WTC11 (cell line): ENCODE measurements around the gene TFB2M. TPM values are rescaled to one million over a fixed set of nuclear protein-coding genes. Genes with fewer than 3 reads are reported as not detected.

Experiments used
- ATAC-seq: fragments of 200-7000 bp; cut with Tn5 transposase; 2 replicates; pipeline ENCODE4 v1.10.0; 2021; ENCODE audit warnings: mild to moderate bottlenecking, moderate library complexity
- CTCF ChIA-PET: fragments of 300-600 bp; sonication (Branson Sonifier 250); formaldehyde crosslinking; loops from one replicate; lab custom pipeline; 2021; ENCODE audit warnings: antibody characterized with exemption; lab: Charles Lee
- POLR2A ChIA-PET: fragments of 350-600 bp; sonication (Branson Sonifier 250); formaldehyde crosslinking; loops from one replicate; lab custom pipeline; 2021; ENCODE audit warnings: antibody characterized with exemption; lab: Charles Lee
- DNase-seq: peaks from one replicate; pipeline ENCODE4 v3.0.0; 2021; ENCODE audit warnings: low spot score
- H3K27ac Mint-ChIP-seq: 2 replicates; pipeline ENCODE4 v1.8.0; 2021; ENCODE audit warnings: mixed read lengths
- H3K27me3 Mint-ChIP-seq: 2 replicates; pipeline ENCODE4 v1.8.0; 2021; ENCODE audit warnings: low read depth, mild to moderate bottlenecking, moderate library complexity, mixed read lengths
- H3K36me3 Mint-ChIP-seq: 2 replicates; pipeline ENCODE4 v1.8.0; 2021; ENCODE audit warnings: mixed read lengths
- H3K4me1 Mint-ChIP-seq: 2 replicates; pipeline ENCODE4 v1.8.0; 2022; ENCODE audit warnings: mixed read lengths
- H3K4me3 Mint-ChIP-seq: 2 replicates; pipeline ENCODE4 v1.8.0; 2021; ENCODE audit warnings: mild to moderate bottlenecking, moderate library complexity, mixed read lengths
- H3K9me3 Mint-ChIP-seq: 2 replicates; pipeline ENCODE4 v1.8.0; 2021; ENCODE audit warnings: mixed read lengths
- ATF1 ChIP-seq: sonication (generic); formaldehyde crosslinking; IDR thresholded peaks from 2 replicates; pipeline ENCODE4 v1.8.1; 2023; ENCODE audit warnings: mild to moderate bottlenecking, moderate library complexity, missing genetic modification reagents
- CBFB ChIP-seq: sonication (generic); formaldehyde crosslinking; IDR thresholded peaks from 2 replicates; pipeline ENCODE4 v1.8.1; 2022; ENCODE audit warnings: mild to moderate bottlenecking, low read depth, missing genetic modification reagents
- ETV6 ChIP-seq: sonication (generic); formaldehyde crosslinking; IDR thresholded peaks from 2 replicates; pipeline ENCODE4 v1.8.1; 2022; ENCODE audit warnings: mild to moderate bottlenecking, missing genetic modification reagents
- GABPB1 ChIP-seq: sonication (generic); formaldehyde crosslinking; IDR thresholded peaks from 2 replicates; pipeline ENCODE4 v1.8.1; 2023; ENCODE audit warnings: mild to moderate bottlenecking, missing genetic modification reagents
- GRHL2 ChIP-seq: fragments of 250-450 bp; sonication (Bioruptor Pico); IDR thresholded peaks from 2 replicates; pipeline ENCODE4 v1.8.0; 2022; ENCODE audit warnings: mild to moderate bottlenecking, moderate library complexity; ENCODE audit not compliant: insufficient replicate concordance, severe bottlenecking
- GTF2I ChIP-seq: fragments of 250-450 bp; sonication (Bioruptor Pico); conservative IDR thresholded peaks from 2 replicates; pipeline ENCODE4 v1.4.0; 2021; ENCODE audit warnings: mild to moderate bottlenecking
- RELA ChIP-seq: sonication (generic); formaldehyde crosslinking; IDR thresholded peaks from 2 replicates; pipeline ENCODE4 v1.8.1; 2022; ENCODE audit warnings: missing genetic modification reagents, mild to moderate bottlenecking, borderline replicate concordance
- RORB ChIP-seq: fragments of 250-450 bp; sonication (Bioruptor Pico); IDR thresholded peaks from 2 replicates; pipeline ENCODE4 v1.9.0; 2021; ENCODE audit warnings: mild to moderate bottlenecking
- SMAD3 ChIP-seq: sonication (generic); formaldehyde crosslinking; IDR thresholded peaks from 2 replicates; pipeline ENCODE4 v1.8.0; 2022; ENCODE audit warnings: missing genetic modification reagents, mild to moderate bottlenecking, borderline replicate concordance
- STAT6 ChIP-seq: sonication (generic); formaldehyde crosslinking; conservative IDR thresholded peaks from 2 replicates; pipeline ENCODE4 v1.8.1; 2023; ENCODE audit warnings: mild to moderate bottlenecking, low read depth, missing genetic modification reagents, moderate library complexity
- TEAD4 ChIP-seq: sonication (generic); formaldehyde crosslinking; IDR thresholded peaks from 2 replicates; pipeline ENCODE4 v1.8.0; 2022; ENCODE audit warnings: mild to moderate bottlenecking, missing genetic modification reagents
- ZNF232 ChIP-seq: sonication (generic); formaldehyde crosslinking; IDR thresholded peaks from 2 replicates; pipeline ENCODE4 v1.8.0; 2022; ENCODE audit warnings: mild to moderate bottlenecking, missing genetic modification reagents
- ZNF396 ChIP-seq: fragments of 250-450 bp; sonication (Bioruptor Pico); IDR thresholded peaks from 2 replicates; pipeline ENCODE4 v1.8.0; 2021; ENCODE audit warnings: mild to moderate bottlenecking, moderate library complexity, borderline replicate concordance
- ZNF671 ChIP-seq: fragments of 250-450 bp; sonication (Bioruptor Pico); IDR thresholded peaks from 2 replicates; pipeline ENCODE4 v1.8.0; 2021; ENCODE audit warnings: mild to moderate bottlenecking
- total RNA-seq: library from RNA; stranded (reverse); gene quantifications from 3 replicates; pipeline ENCODE4 v1.2.3, GENCODE V29; 2021
- TF ChIP-seq, protein P1 (sequence below): sonication (generic); formaldehyde crosslinking; IDR thresholded peaks from 2 replicates; pipeline ENCODE4 v1.8.0; 2023; ENCODE audit warnings: missing genetic modification reagents, mild to moderate bottlenecking, borderline replicate concordance
- TF ChIP-seq, protein P2 (sequence below): fragments of 250-450 bp; sonication (Bioruptor Pico); IDR thresholded peaks from 2 replicates; pipeline ENCODE4 v1.9.0; 2021; ENCODE audit warnings: moderate library complexity, mild to moderate bottlenecking, inconsistent platforms, borderline replicate concordance
- TF ChIP-seq, protein P3 (sequence below): sonication (generic); formaldehyde crosslinking; IDR thresholded peaks from 2 replicates; pipeline ENCODE4 v1.8.1; 2023; ENCODE audit warnings: mild to moderate bottlenecking, missing genetic modification reagents, borderline replicate concordance
- TF ChIP-seq, protein P4 (sequence below): sonication (generic); formaldehyde crosslinking; conservative IDR thresholded peaks from 2 replicates; pipeline ENCODE4 v1.8.1; 2022; ENCODE audit warnings: mild to moderate bottlenecking, missing genetic modification reagents
- TF ChIP-seq, protein P5 (sequence below): sonication (generic); formaldehyde crosslinking; IDR thresholded peaks from 2 replicates; pipeline ENCODE4 v1.8.1; 2022; ENCODE audit warnings: mild to moderate bottlenecking, moderate library complexity, missing genetic modification reagents

The TFB2M gene
- total RNA-seq, 1 experiment from 2014 or later: 16.5 TPM

DNA sequence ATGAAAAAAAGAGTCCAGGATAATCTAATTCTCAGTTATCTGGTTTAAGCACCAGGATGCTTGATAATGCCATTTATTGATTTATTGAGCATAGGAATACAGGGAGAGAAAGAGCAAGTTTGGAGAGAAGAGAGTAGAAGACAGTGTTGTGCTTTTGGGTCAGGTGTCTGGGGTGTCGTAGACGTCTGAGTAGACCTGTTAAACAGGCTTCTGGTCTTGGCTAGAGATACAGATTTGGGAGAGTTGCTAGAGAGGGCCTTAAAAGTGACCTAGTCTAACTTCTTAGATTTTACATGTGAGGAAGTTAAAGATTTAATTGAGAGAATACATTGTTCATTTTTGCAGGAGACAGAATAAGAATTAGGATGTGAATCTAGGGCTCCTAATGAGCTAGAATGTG, 34.5 kb upstream of the TFB2M start:
- H3K4me1 Mint-ChIP-seq: no peaks in the 10 kb centered on the region
- no peaks in the 10 kb centered on the region for H3K27me3 Mint-ChIP-seq
- no peak overlapping the region for H3K4me3 Mint-ChIP-seq
- no peak for DNase-seq
- H3K36me3 Mint-ChIP-seq: no peaks in the 10 kb centered on the region
- POLR2A ChIA-PET: no interaction called here
- ATAC-seq: no peak
- TF ChIP-seq ZNF671 (CRISPR knock-in tag): no peak
- TF ChIP-seq, protein P1, sequence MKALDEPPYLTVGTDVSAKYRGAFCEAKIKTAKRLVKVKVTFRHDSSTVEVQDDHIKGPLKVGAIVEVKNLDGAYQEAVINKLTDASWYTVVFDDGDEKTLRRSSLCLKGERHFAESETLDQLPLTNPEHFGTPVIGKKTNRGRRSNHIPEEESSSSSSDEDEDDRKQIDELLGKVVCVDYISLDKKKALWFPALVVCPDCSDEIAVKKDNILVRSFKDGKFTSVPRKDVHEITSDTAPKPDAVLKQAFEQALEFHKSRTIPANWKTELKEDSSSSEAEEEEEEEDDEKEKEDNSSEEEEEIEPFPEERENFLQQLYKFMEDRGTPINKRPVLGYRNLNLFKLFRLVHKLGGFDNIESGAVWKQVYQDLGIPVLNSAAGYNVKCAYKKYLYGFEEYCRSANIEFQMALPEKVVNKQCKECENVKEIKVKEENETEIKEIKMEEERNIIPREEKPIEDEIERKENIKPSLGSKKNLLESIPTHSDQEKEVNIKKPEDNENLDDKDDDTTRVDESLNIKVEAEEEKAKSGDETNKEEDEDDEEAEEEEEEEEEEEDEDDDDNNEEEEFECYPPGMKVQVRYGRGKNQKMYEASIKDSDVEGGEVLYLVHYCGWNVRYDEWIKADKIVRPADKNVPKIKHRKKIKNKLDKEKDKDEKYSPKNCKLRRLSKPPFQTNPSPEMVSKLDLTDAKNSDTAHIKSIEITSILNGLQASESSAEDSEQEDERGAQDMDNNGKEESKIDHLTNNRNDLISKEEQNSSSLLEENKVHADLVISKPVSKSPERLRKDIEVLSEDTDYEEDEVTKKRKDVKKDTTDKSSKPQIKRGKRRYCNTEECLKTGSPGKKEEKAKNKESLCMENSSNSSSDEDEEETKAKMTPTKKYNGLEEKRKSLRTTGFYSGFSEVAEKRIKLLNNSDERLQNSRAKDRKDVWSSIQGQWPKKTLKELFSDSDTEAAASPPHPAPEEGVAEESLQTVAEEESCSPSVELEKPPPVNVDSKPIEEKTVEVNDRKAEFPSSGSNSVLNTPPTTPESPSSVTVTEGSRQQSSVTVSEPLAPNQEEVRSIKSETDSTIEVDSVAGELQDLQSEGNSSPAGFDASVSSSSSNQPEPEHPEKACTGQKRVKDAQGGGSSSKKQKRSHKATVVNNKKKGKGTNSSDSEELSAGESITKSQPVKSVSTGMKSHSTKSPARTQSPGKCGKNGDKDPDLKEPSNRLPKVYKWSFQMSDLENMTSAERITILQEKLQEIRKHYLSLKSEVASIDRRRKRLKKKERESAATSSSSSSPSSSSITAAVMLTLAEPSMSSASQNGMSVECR (CRISPR knock-in tag): no peak
- TF ChIP-seq GTF2I (CRISPR knock-in tag): no peak
- no peak for TF ChIP-seq ZNF232 (CRISPR knock-in tag)
- TF ChIP-seq, protein P2, sequence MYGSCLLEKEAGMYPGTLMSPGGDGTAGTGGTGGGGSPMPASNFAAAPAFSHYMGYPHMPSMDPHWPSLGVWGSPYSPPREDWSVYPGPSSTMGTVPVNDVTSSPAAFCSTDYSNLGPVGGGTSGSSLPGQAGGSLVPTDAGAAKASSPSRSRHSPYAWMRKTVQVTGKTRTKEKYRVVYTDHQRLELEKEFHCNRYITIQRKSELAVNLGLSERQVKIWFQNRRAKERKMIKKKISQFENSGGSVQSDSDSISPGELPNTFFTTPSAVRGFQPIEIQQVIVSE (CRISPR knock-in tag): no peak
- TF ChIP-seq, protein P3, sequence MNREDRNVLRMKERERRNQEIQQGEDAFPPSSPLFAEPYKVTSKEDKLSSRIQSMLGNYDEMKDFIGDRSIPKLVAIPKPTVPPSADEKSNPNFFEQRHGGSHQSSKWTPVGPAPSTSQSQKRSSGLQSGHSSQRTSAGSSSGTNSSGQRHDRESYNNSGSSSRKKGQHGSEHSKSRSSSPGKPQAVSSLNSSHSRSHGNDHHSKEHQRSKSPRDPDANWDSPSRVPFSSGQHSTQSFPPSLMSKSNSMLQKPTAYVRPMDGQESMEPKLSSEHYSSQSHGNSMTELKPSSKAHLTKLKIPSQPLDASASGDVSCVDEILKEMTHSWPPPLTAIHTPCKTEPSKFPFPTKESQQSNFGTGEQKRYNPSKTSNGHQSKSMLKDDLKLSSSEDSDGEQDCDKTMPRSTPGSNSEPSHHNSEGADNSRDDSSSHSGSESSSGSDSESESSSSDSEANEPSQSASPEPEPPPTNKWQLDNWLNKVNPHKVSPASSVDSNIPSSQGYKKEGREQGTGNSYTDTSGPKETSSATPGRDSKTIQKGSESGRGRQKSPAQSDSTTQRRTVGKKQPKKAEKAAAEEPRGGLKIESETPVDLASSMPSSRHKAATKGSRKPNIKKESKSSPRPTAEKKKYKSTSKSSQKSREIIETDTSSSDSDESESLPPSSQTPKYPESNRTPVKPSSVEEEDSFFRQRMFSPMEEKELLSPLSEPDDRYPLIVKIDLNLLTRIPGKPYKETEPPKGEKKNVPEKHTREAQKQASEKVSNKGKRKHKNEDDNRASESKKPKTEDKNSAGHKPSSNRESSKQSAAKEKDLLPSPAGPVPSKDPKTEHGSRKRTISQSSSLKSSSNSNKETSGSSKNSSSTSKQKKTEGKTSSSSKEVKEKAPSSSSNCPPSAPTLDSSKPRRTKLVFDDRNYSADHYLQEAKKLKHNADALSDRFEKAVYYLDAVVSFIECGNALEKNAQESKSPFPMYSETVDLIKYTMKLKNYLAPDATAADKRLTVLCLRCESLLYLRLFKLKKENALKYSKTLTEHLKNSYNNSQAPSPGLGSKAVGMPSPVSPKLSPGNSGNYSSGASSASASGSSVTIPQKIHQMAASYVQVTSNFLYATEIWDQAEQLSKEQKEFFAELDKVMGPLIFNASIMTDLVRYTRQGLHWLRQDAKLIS: no peak
- TF ChIP-seq ZNF396 (CRISPR knock-in tag): no peak
- no peak for TF ChIP-seq ATF1 (CRISPR knock-in tag)
- no peak for TF ChIP-seq RELA (CRISPR knock-in tag)
- TF ChIP-seq TEAD4 (CRISPR knock-in tag): no peak
- TF ChIP-seq CBFB: no peak
- no peak for TF ChIP-seq STAT6 (CRISPR knock-in tag)
- TF ChIP-seq, all 79 proteins: peak for 0
- CTCF ChIA-PET: interaction anchor here (0.6 kb wide), 1 partner anchor 152 kb away, joined by 3 read pairs; no protein-coding TSS in a partner anchor
- Mint-ChIP-seq H3K9me3 (no peaks in the 10 kb centered on the region), H3K27ac (no peak overlapping the region)

DNA sequence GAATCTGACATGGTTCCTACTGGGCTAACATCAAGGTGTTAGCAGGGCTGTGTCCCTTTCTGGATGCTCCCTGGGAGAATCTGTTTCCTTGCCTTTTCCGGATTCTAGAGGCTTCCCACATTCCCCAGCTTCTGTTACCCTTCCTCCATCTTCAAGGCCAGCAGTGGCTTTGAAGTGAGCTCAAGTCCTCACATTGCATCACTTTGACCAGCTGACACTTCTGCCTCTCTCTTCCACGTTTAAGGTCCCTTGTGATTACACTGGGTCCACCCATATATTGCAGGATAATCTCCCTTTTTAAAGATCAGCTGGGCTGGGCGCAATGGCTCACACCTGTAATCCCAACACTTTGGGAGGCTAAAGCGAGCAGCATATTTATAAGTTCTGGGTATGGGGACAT, 33.3 kb upstream of the TFB2M start:
- ChIA-PET POLR2A (no interaction called here), CTCF (interaction anchor here (1.2 kb wide), 1 partner anchor 50 kb away, joined by 3 read pairs; no protein-coding TSS in a partner anchor)
- no peaks in the 10 kb centered on the region for H3K36me3 Mint-ChIP-seq
- H3K9me3 Mint-ChIP-seq: no peaks in the 10 kb centered on the region
- H3K4me1 Mint-ChIP-seq: no peaks in the 10 kb centered on the region
- DNase-seq: no peak
- no peak overlapping the region for H3K27ac Mint-ChIP-seq
- ATAC-seq: no peak
- H3K4me3 Mint-ChIP-seq: no peak overlapping the region
- H3K27me3 Mint-ChIP-seq: no peaks in the 10 kb centered on the region
- TF ChIP-seq SMAD3 (CRISPR knock-in tag) (no peak), RORB (CRISPR knock-in tag) (no peak), GRHL2 (no peak), ETV6 (CRISPR knock-in tag) (no peak), GABPB1 (CRISPR knock-in tag) (no peak)
- TF ChIP-seq, protein P4, sequence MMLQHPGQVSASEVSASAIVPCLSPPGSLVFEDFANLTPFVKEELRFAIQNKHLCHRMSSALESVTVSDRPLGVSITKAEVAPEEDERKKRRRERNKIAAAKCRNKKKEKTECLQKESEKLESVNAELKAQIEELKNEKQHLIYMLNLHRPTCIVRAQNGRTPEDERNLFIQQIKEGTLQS: no peak
- TF ChIP-seq, protein P5, sequence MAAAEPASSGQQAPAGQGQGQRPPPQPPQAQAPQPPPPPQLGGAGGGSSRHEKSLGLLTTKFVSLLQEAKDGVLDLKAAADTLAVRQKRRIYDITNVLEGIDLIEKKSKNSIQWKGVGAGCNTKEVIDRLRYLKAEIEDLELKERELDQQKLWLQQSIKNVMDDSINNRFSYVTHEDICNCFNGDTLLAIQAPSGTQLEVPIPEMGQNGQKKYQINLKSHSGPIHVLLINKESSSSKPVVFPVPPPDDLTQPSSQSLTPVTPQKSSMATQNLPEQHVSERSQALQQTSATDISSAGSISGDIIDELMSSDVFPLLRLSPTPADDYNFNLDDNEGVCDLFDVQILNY (CRISPR knock-in tag): no peak
